Hippocampal formation (tissue), 2 donors: Measurements from ENCODE around the gene UBE3D.
"Not testable (repeated sequence)": the region's sequence is repeated elsewhere in the genome, so short reads cannot be mapped to it uniquely, and the experiment has no call there.

Experiments used
- DNase-seq, 2 donors: peaks; one replicate each; lab custom pipeline; 2025; lab: John Stamatoyannopoulos, UW

Gene UBE3D

DNA sequence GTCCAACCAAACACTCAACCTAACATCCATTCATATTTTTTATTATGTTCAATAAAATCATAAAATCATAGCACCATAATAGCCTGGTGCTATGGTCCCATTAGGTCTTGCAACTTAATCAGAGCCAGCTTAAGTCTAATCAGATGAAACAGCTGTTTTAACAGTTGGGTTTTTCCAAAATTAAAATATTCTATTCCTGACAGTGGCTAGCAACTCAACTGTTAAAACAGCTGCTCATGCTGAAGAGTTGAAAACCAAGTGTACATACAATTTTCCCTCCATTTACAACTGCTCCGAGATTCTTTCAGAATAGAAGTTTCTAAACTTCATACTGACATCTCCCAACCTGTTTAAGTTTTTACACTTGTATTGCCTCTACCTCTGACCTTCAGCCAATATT is 89.5 kb downstream of the UBE3D start:
- DNase-seq, result no peak

DNA sequence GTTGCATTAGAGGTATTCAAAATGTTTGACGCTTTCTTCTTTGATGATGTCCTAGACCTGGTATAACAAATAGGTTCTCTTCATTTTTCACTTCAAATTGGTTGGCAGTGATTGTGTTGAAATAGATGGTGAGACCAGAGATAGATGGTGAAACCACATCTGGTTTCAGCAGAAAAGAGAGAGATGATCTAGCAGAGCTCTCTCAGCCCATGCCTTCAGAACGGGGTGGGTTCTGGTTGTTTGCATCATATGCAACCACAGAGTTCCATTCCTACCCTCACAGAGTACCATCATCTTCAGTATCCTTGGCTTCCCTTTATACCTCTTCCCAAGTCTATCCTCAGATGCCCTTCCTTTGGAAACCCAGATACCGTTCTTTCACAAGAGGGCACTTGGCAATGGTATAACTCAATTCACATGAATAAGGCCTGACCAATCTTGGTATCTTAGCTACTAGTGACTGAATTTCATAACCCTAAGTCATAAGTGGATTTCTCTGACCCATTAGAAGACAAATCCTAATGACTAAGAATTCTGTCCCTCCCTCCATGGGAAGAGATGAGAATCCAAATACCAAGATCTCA is 93.7 kb downstream of the UBE3D start:
- no peak for DNase-seq

DNA sequence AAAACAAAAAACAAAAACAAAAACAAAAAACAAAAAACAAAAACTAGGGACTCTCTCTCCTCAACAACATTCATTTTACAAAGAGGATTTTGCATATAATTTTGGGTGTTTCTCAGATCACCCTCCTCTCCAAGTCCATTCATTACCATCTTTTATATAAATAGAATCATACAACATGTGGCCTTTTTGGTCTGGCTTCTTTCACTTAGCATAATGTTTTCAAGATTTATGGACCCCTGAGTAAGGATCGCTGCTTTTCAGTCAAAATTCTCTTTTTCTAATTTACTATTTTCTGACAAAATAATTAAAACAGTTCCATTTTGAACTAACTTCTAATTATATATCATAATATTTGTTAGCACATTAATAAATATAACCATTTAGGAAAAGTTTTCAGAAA is 94.8 kb downstream of the UBE3D start:
- DNase-seq, result no peak

DNA sequence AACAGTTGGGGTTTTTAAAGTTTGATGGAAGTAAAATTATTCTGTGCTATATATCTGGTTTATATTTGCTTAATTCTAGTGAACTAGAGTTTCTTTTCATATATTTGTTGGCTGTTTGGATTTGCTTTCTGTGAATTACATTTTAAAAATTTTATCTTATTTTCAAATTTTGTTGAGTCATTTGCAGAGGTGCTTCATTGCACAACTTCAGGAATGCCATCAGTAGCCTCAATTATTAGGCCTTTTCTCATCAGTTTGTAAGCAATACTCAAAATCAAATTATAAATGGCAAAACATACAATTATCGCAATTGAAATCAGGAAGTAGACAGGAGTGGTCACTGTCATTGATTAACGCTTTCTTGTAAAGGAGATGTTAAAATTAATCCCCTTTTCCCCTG is 96.9 kb downstream of the UBE3D start:
- no peak for DNase-seq

DNA sequence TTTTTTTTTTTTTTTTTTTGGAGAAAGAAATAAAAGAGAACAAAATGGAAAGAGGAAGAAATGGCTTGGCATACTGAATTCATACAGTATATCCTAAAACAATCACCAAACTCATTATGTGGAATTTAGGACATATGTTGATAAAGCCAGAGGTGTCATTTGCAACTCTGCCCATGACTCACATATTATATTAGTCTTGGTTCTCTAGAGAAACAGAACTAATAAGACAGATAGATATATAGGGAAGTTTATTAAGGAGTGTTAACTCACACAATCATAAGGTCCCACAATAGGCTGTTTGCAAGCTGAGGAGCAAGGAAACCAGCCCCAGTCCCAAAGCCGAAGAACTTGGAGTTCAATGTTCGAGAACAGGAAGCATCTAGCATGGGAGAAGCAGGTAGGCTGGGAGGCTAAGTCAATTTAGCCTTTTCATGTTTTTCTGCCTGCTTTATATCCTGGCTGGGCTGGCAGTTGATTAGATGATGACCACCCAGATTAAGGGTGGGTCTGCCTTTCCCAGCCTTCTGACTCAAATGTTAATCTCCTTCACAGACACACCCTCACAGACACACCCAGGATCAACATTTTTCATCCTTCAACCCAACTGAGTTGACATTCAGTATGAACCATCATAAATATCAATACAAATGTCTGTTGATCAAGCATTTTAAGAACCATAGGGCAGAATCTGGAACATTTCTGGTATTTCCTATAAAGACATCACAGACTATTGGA is 102.3 kb downstream of the UBE3D start:
- no peak for DNase-seq

DNA sequence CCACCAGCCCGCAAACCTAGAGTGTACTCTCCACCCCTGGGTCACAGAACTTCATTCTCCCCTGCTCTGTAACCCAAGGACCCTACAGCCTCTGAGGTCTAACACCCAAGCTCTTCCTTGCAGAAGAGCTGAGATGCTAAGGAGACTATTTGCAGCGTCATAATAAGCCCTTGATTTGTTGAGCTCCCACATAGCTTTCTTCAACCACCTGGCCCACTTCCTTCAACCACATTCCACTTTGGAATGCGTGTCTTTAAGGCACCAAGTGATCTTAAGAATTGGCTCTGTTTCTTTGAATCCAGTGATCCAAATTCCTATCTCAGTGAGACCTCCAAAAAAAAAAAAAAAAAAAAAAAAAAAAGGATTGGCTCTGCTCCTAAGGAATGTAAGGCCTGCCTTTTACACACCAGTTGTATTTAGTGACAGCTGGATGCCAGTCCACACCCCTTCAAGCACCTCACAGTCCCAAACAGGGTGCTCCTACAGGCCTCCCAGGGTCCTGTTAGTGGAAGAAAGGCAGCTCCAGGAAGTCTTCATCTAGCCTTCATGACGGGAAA is 106.2 kb downstream of the UBE3D start:
- no peak for DNase-seq

- DNase-seq, result no peak
Observed at GRCh38 chr6:82958551-82958950, 107.1 kb downstream of the UBE3D start.

GRCh38 chr6:82957868-82958245 is 107.8 kb downstream of the UBE3D start:
- no peak for DNase-seq

DNA sequence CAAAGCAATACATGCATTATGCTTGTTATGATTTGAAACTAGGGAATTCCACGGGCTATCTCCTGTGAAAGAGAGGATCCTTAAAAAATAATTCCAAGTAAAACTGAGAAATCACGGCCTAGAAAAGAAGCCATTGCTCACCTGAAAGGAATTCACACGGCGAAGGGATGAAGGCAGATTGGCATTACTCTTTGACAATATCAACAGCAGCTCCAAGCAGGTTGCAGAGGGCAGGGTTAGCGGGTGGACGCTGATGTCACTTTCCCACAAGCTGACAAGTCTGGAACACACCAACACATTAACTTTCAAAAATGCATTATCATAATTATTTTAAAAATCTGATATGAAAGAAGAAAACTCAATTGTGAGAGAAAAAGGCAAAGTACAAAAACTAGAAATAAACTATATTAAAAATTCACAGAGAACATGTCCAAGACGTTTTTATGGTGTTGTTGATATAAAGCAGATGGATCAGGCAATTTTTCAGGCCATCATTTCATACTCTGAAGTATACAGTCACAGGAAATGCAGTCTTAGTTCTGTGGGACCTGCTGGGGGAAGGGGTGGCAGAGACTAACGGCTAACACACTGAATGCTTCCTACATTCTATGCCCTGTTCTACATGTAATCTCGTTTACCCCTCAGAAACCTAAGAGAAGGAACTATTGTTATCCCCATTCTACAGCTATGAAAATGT is 108.3 kb downstream of the UBE3D start:
- DNase-seq, result no peak

- no peak for DNase-seq
Observed at GRCh38 chr6:82955841-82956240, 109.8 kb downstream of the UBE3D start.

DNA sequence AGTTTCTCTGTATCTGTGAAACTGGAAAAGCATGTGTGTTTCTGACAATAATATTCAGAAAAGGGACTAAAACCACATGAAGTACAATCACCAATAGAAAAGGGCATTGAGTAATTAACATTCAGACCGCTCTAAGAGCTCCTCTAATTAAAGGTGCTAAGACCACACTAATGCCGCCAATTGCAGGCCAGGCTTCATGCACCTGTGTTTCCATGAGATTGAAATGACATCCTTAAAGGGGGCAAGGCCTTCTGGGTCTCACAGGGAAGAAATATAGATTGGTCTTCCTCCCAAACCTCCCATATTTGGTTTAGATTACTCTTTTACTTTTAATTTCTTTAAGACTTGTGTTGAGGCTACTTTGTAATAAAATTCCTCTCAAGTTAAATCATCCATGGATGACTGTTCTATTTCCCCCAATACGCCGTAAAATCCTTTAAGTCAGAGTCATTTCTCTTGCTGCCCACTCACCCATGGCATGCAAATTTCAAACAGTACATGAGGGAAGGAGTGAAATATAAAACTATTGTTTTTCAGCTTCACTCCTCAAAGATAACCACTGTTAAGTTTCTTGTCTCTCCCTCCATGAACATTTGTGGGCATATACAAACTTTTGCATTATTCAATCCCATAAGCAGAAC is 110.6 kb downstream of the UBE3D start:
- no peak for DNase-seq

- no peak for DNase-seq
Observed at GRCh38 chr6:82954356-82954755, 111.3 kb downstream of the UBE3D start.

GRCh38 chr6:82953871-82954270 is 111.8 kb downstream of the UBE3D start:
- no peak for DNase-seq

GRCh38 chr6:82951935-82952334 is 113.7 kb downstream of the UBE3D start:
- DNase-seq, result no peak

GRCh38 chr6:82951389-82951788 is 114.3 kb downstream of the UBE3D start:
- DNase-seq, result no peak

- DNase-seq, result not testable (repeated sequence)
Observed at GRCh38 chr6:82930915-82931314, 134.7 kb downstream of the UBE3D start.

GRCh38 chr6:82924799-82925535 is 140.7 kb downstream of the UBE3D start:
- no peak for DNase-seq

GRCh38 chr6:82921258-82921657 is 144.4 kb downstream of the UBE3D start:
- DNase-seq, result no peak

DNA sequence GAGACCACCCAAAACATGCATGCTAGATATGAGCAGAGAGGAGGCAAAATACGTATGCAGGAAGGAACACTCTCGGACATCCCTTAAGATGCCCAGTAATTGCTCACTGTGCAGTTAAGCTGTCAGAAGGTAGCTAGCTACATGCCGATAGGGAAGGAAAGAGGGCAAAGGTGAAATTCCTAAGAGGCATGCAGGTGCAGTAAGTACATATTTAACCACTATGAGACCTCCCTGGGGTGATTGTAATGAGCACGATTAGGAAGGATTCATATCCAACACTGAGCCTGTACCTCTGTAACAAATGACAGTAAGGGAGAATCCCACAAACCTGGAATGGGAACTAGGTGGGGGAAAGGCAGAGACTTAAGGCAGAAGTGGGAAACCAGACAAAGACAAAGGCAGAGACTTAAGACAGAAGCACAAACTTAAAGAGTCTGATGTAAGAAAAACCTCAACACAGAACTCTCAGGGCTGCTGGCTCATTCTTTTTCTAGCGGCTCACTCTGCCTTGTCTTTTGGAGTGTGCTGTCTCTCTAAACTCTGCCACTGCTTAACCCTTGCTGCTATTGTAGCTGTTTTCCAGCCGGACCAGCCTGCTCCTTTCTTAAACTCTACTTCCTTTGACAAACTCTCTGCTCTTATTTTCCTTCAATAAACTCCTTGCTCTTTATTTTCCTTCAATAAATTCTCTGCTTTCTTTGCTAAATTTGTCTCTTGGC is 148.1 kb downstream of the UBE3D start:
- no peak for DNase-seq

DNA sequence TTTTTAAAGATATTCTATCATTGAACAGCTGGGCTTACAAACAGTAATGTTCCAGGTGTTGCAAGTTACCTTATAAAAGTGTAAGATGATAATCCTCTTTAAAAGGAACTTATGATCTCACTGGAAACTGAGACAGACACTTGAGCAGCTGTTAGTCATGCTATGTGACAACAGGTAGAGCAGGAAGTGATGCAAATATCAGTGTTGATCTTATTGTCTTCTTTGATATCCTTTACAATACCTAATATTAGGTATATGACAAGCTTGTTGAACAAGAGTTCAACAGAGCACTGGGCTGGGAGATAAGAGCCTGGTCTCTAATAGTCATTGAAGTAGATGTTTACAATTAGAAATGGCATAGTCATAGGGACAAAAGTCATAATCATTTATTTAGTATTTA is 150.0 kb downstream of the UBE3D start:
- no peak for DNase-seq

DNA sequence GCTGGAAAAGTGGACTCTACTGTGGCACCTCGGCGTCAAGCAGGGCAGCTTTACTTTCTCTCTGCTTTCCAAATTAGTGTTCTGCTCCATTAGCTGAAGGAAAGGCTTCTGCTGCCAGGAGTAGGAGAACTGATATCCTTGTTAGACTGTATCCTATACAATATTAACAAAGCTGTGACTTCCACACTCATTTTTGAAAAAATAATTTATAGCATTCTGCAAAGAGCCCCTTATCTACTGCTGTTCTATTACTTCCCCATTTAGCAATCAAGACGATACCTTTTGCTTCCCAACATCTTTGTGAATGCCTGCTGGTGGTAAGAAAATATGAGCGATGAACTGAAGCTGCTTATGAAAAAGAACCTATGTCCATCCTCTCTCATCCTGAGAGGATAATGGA is 151.1 kb downstream of the UBE3D start:
- DNase-seq, result no peak
